ENCODE data around the gene CTIF.

GRCh38 chr18:48623468-48624235 is 84.8 kb downstream of the CTIF start:
- TF ChIP-seq, protein P1, sequence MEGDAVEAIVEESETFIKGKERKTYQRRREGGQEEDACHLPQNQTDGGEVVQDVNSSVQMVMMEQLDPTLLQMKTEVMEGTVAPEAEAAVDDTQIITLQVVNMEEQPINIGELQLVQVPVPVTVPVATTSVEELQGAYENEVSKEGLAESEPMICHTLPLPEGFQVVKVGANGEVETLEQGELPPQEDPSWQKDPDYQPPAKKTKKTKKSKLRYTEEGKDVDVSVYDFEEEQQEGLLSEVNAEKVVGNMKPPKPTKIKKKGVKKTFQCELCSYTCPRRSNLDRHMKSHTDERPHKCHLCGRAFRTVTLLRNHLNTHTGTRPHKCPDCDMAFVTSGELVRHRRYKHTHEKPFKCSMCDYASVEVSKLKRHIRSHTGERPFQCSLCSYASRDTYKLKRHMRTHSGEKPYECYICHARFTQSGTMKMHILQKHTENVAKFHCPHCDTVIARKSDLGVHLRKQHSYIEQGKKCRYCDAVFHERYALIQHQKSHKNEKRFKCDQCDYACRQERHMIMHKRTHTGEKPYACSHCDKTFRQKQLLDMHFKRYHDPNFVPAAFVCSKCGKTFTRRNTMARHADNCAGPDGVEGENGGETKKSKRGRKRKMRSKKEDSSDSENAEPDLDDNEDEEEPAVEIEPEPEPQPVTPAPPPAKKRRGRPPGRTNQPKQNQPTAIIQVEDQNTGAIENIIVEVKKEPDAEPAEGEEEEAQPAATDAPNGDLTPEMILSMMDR (IDR thresholded peaks at IDR 0.05) = no peak
- TF ChIP-seq POLR2AphosphoS5 (IDR thresholded peaks at IDR 0.05; ENCODE audit: low read depth, low read length) = no peak
- TF ChIP-seq SIN3A (IDR thresholded peaks at IDR 0.05; ENCODE audit: borderline replicate concordance, insufficient read depth, low read depth, low read length) = no peak
- TF ChIP-seq REST (IDR thresholded peaks at IDR 0.05; ENCODE audit: insufficient read depth in 1 of 2, low read depth in 2 of 2, low read length in 1 of 2) = no peak
- no peak for TF ChIP-seq TCF7L2 (IDR thresholded peaks at IDR 0.05; ENCODE audit: low read depth, low read length)
